ENCODE results near the gene RYR1. TPM values are rescaled to one million over a fixed set of nuclear protein-coding genes. Genes with fewer than 3 reads are reported as not detected.

The RYR1 gene
- total and polyA plus RNA-seq, 2 experiments from 2014 or later: 0.07 to 0.21 TPM

DNA sequence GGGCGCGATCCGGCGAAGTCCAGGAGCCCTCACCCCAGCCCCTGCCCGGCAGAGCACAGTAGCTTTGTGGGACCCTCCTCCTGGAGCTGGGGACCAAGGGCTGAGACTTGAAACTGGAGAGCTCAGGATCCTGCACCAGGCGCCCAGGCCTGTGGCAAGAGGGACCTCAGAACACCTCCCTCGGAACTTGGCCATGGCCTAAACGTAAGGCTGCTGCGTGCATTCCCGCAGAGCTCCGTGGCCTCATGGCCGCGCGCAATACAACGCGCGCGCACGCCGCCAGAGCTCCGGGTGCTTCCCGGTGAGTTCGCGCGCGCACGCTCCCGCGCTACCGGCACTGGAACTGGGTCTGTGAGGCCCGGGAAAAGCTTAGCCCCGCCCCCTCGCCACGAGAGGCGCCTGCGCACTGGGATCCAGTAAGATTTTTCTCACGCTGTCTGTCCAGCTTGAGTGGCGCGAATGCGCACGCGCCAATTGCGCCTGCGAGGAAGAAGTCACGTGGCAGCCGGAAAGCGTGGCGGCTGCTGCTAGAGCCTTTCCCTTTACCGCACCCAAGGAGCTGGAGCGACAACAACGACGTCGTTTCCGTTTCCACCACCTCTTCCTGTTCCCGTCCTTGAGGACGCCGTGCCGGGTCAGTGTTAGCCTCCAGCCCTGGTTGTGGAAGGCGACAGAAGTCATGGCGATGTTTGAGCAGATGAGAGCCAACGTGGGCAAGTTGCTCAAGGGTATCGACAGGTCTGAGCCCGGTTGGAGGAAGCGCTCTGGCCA, 185.3 kb downstream of the RYR1 start, which contains the start of gene EIF3K:
TSS of gene EIF3K (plus strand) at position 599 of the 771 bp plus-strand sequence. CDS start at position 680, 81 bp downstream.
- peak; percentile 100 for DNase-seq (ENCODE audit: low spot score)
- Histone ChIP-seq H3K27me3 (no peaks in the 10 kb centered on the region), H3K9me2 (replicated peaks; ENCODE audit: insufficient read depth) (no peaks in the 10 kb centered on the region), H2AFZ (peak within 1 kb of the TSS; percentile 64), H3K27ac (peak within 1 kb of the TSS; percentile 69), H4K20me1 (ENCODE audit: insufficient read depth, poor library complexity, severe bottlenecking) (no peaks in the 10 kb centered on the region), H3K4me3 (peak within 1 kb of the TSS; percentile 33), H3K9me3 (ENCODE audit: low read depth) (no peaks in the 10 kb centered on the region), H3K36me3 (replicated peaks; ENCODE audit: insufficient read depth, low read depth) (no peaks in the 10 kb centered on the region), H3K4me1 (ENCODE audit: insufficient read depth) (no peaks in the 10 kb centered on the region), H3K4me2 (peak within 1 kb of the TSS; percentile 98), H3K79me2 (peaks cover 16% of the 10 kb centered on the region)
- TF ChIP-seq, protein P1, sequence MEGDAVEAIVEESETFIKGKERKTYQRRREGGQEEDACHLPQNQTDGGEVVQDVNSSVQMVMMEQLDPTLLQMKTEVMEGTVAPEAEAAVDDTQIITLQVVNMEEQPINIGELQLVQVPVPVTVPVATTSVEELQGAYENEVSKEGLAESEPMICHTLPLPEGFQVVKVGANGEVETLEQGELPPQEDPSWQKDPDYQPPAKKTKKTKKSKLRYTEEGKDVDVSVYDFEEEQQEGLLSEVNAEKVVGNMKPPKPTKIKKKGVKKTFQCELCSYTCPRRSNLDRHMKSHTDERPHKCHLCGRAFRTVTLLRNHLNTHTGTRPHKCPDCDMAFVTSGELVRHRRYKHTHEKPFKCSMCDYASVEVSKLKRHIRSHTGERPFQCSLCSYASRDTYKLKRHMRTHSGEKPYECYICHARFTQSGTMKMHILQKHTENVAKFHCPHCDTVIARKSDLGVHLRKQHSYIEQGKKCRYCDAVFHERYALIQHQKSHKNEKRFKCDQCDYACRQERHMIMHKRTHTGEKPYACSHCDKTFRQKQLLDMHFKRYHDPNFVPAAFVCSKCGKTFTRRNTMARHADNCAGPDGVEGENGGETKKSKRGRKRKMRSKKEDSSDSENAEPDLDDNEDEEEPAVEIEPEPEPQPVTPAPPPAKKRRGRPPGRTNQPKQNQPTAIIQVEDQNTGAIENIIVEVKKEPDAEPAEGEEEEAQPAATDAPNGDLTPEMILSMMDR (IDR thresholded peaks at IDR 0.05; ENCODE audit: poor library complexity): no peak
- TF ChIP-seq EZH2phosphoT487 (IDR thresholded peaks at IDR 0.05; ENCODE audit: low read depth, severe bottlenecking, unreplicated experiment) (no peak), EZH2 (IDR thresholded peaks at IDR 0.05; ENCODE audit: borderline replicate concordance) (no peak)
- WGBS (ENCODE audit: low lambda C conversion rate, missing lambda C conversion rate): 5% methylated on average over 63 of the region's 64 CpGs

DNA sequence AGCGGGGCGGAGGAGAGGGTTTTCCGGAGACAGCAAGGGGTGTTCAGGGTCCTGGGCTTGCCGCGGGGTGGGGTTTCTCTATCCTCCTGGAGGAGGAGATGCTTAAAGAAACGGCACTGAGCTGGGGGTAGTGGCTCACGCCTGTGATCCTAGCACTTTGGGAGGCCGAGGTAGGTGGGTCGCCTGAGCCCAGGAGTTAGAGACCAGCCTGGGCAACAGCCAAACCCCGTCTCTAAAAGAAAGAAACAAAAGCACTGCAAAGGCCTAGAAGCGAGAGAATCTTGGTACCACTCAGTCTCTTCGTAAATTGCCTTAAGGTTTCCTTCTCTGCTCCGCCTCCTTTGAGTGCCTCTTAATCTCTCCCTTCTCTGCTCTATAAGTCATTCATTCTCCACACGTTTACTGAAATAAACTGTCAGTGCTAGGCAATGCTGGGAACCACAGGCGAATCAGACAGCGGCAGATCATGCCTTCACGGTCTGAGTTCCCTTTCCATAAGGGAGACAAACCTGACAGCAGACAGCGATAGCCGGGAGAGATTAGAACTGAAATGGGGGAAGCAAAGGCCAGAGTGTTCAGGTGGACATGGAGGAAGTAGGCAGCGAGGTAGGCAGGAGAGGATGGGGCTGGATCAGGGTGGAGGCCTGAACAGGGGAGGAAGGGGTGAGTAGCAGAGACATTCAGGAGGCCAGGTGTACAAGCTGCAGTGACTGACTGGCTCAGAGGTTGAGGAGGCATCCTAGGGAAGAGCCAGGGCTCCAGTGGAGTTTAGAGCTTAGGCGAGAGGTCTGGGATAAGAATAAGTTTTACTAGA, 186.1 kb downstream of the RYR1 start:
- Histone ChIP-seq H3K9me3 (ENCODE audit: low read depth) (no peaks in the 10 kb centered on the region), H4K20me1 (ENCODE audit: insufficient read depth, poor library complexity, severe bottlenecking) (no peaks in the 10 kb centered on the region), H3K4me1 (ENCODE audit: insufficient read depth) (no peaks in the 10 kb centered on the region), H3K79me2 (peaks cover 16% of the 10 kb centered on the region), H2AFZ (no peak overlapping the region), H3K27ac (peak overlapping the region; percentile 49), H3K36me3 (replicated peaks; ENCODE audit: insufficient read depth, low read depth) (no peaks in the 10 kb centered on the region), H3K9me2 (replicated peaks; ENCODE audit: insufficient read depth) (no peaks in the 10 kb centered on the region), H3K4me2 (peak overlapping the region; percentile 98), H3K4me3 (peak overlapping the region; percentile 33), H3K27me3 (no peaks in the 10 kb centered on the region)
- WGBS (ENCODE audit: low lambda C conversion rate, missing lambda C conversion rate): 26% methylated on average over 21 of the region's 21 CpGs
- no peak for TF ChIP-seq EZH2 (IDR thresholded peaks at IDR 0.05; ENCODE audit: borderline replicate concordance)
- TF ChIP-seq EZH2phosphoT487 (IDR thresholded peaks at IDR 0.05; ENCODE audit: low read depth, severe bottlenecking, unreplicated experiment): no peak
- TF ChIP-seq, protein P1 (IDR thresholded peaks at IDR 0.05; ENCODE audit: poor library complexity): no peak
- DNase-seq (ENCODE audit: low spot score): no peak

DNA sequence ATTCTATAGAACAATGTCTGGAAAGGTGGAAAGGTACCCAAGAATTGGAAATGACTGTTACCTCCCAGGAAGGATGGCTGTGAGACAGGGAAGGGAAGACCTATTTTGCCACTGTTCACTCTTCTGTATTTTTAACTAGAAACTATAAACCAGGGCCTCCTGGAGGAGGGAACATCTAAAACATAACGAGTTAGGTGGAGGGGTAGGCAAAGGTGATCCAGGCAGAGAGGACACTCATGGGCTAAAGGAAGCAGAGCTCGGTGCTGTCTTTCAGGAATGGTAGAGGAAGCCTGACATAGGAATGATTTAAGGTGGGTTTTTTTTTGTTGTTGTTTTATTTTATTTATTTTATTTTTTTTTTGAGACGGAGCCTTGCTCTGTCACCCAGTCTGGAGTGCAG, 191.3 kb downstream of the RYR1 start:
- Histone ChIP-seq H3K79me2 (peaks cover 9% of the 10 kb centered on the region), H3K27ac (no peak overlapping the region), H3K9me3 (ENCODE audit: low read depth) (no peaks in the 10 kb centered on the region), H3K4me1 (ENCODE audit: insufficient read depth) (no peaks in the 10 kb centered on the region), H3K9me2 (replicated peaks; ENCODE audit: insufficient read depth) (no peaks in the 10 kb centered on the region), H3K4me3 (no peak overlapping the region), H3K27me3 (no peaks in the 10 kb centered on the region), H3K4me2 (no peak overlapping the region), H2AFZ (no peak overlapping the region), H4K20me1 (ENCODE audit: insufficient read depth, poor library complexity, severe bottlenecking) (no peaks in the 10 kb centered on the region), H3K36me3 (replicated peaks; ENCODE audit: insufficient read depth, low read depth) (no peaks in the 10 kb centered on the region)
- 97% methylated on average over 3 of the region's 3 CpGs for WGBS (ENCODE audit: low lambda C conversion rate, missing lambda C conversion rate)
- no peak for TF ChIP-seq EZH2phosphoT487 (IDR thresholded peaks at IDR 0.05; ENCODE audit: low read depth, severe bottlenecking, unreplicated experiment)
- TF ChIP-seq, protein P1 (IDR thresholded peaks at IDR 0.05; ENCODE audit: poor library complexity): no peak
- TF ChIP-seq EZH2 (IDR thresholded peaks at IDR 0.05; ENCODE audit: borderline replicate concordance): no peak
- DNase-seq (ENCODE audit: low spot score): no peak

Data from hepatocyte (in vitro differentiated cells).